GM18498 (cell line): Measurements from ENCODE around the gene TNFRSF1A.

Experiments
- ATAC-seq: cut with Tn5 transposase; IDR thresholded peaks from one replicate; pipeline ENCODE4 v1.9.1; 2021; ENCODE audit warnings: mild to moderate bottlenecking, moderate library complexity; ENCODE audit not compliant: unreplicated experiment

Gene TNFRSF1A

GRCh38 chr12:6341417-6342139 lies at the start of gene TNFRSF1A:
TNFRSF1A (minus strand) TSS chr12:6342076; CDS start chr12:6341814, 262 bp downstream.
- peak; percentile 38 for ATAC-seq

- ATAC-seq = no peak
Measured at GRCh38 chr12:6391013-6391412, 49.1 kb upstream of the TNFRSF1A start.

DNA sequence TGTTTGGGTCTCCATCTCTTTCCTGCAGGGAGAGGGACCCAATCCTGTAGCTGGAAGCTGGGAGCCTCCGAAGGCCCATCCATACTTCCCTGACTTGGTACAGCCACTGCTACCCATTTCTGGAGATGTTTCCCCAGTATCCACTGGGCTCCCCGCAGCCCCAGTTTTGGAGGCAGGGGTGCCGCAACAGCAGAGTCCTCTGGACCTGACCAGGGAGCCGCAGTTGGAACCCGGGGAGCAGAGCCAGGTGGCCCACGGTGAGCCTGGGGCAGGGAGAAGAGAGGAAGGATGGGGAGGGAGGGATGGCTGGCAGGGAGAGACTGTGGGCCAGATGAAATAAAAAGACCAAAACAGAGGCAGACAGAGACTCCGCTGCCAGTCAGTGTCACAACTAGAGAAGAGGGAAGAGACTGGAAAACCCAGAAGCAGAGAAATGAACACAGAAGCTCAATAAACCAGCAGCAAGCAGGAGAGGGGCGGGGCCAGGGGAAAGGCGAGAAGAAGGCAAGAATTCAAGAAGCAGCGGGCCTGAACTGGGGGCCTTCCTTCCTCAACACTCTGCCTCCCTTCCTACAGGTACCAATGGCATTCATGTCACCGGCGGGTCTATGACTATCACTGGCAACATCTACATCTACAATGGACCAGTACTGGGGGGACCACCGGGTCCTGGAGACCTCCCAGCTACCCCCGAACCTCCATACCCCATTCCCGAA lies 48.4 kb upstream of the TNFRSF1A start:
- no peak for ATAC-seq

- no peak for ATAC-seq
Measured at GRCh38 chr12:6387541-6387940, 45.7 kb upstream of the TNFRSF1A start.

GRCh38 chr12:6386491-6386890 lies 44.6 kb upstream of the TNFRSF1A start:
- no peak for ATAC-seq

- no peak for ATAC-seq
Measured at GRCh38 chr12:6386038-6386437, 44.2 kb upstream of the TNFRSF1A start.

DNA sequence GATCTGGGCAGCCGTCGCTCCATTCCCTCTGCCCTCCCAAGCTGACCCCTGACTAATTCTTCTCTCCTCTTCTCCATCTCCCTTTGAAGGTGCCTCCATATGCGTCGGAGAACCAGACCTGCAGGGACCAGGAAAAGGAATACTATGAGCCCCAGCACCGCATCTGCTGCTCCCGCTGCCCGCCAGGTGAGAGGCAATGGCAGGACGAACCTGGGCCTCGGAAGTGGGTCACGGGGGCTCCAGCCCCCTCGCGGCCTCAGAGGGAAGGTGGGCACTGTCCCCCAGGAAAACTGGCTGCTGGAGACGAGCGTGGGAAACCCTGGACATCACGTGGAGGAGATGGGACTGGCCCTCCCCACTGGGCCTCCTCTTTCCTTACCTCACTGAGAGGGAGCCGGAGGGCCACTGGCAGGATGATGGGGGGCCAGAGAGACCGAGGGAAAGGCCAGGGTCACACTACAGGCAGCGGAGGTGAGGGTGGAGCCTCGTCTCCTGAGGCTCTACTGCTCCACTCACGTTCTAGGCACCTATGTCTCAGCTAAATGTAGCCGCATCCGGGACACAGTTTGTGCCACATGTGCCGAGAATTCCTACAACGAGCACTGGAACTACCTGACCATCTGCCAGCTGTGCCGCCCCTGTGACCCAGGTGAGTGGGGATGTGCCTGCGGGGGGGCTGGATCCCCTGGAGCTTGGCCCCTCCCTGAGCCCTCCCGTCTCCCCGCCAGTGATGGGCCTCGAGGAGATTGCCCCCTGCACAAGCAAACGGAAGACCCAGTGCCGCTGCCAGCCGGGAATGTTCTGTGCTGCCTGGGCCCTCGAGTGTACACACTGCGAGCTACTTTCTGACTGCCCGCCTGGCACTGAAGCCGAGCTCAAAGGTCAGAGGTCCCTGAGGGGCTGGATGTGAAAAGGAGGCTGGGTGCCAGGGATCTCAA lies 42.9 kb upstream of the TNFRSF1A start:
- no peak for ATAC-seq

DNA sequence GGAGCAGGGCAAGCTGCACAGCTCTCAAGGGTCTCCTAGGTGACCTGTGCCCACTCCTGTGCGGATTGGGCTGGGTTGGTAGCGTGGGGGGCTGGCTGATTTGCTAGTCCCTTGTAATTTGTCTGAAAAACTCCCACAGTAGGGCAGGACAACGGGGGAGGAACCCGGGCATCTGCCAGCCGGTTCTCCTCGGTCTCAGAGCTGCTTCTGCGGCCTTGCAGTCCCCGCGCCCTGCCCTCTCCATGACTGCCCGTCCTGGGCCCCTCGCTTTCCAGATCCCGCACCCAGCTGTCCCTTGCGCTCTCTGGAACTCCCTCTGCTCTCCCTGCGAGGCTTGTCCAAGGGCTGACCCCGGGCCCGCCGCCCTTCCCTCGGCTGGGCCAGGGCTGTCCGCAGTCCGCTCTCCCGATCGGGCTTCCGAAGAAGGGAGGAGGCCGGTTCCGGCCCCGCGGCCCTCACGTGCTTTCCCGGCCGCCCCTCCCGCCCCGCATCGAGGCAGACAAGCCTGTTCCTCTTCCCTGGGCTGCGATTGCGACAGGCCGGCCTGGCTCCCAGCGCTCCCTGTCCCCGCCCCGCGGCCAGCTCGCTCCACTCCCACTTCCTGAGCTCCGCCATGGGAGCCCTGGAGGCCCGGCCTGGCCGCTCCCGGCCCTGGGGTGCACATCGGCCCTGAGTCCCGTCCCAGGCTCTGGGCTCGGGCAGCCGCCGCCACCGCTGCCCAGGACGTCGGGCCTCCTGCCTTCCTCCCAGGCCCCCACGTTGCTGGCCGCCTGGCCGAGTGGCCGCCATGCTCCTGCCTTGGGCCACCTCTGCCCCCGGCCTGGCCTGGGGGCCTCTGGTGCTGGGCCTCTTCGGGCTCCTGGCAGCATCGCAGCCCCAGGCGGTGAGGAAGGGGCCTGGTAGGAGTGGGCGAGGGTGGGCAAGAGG lies 42.0 kb upstream of the TNFRSF1A start, which contains the start of gene LTBR:
Gene LTBR, plus strand, starts transcription at position 591 of the 927 bp plus-strand sequence. Its CDS starts 197 bp downstream, at position 788.
- ATAC-seq = no peak

- ATAC-seq = no peak
Measured at GRCh38 chr12:6382982-6383381, 41.1 kb upstream of the TNFRSF1A start.

GRCh38 chr12:6382371-6382770 lies 40.5 kb upstream of the TNFRSF1A start:
- no peak for ATAC-seq

GRCh38 chr12:6380141-6381121 lies 38.6 kb upstream of the TNFRSF1A start:
- no peak for ATAC-seq

DNA sequence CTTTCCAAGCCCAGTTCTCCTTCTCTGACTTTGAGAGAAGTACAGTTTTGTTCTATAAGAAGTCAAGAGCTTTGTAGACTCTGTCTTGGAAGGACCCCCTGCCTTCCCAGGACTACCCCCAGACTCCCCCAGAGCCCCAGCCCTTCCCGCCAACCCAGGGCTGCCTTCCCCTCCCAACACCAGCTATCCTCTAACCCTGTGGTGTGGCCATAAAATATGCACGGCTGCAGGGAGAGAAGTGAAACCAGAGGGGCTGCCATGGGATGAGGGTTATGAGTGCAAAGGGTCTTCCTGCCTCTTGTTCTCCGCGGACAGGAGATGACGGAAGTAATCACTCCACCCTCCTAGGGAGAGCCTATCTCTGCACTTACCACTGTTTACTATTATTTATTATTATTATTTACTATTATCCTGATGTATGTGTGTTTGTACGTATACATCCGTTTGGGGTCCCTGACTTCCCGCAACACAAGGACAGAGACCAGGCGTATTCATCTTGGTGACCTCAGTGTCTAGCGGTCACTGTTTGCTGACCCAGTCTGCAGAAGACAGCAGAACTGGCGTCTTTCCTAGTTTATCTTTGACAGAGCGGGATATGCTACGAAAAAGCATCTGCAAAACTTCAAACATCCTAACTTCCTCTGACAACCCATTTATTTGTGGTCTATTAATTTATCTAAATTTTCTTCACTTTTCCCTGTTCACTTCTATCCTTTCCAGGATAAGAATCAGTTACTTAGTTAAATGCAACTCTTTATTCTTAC lies 37.0 kb upstream of the TNFRSF1A start:
- no peak for ATAC-seq

DNA sequence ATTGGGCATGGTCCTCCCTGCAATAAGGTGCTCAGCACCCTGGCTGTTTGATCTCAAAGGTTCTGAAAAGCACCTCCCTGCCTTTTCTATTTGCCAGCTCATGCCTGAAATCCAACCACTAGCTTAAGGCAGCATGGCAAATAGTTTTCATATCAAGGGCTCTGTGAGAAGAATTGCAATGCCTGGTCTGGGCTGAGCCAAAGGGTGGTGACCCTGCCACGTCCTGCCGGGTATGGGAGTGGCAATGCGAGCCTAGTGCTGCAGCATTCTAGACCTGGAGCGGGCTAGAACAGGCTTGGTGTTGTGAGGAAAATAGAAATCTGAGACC lies 35.8 kb upstream of the TNFRSF1A start:
- ATAC-seq = no peak

DNA sequence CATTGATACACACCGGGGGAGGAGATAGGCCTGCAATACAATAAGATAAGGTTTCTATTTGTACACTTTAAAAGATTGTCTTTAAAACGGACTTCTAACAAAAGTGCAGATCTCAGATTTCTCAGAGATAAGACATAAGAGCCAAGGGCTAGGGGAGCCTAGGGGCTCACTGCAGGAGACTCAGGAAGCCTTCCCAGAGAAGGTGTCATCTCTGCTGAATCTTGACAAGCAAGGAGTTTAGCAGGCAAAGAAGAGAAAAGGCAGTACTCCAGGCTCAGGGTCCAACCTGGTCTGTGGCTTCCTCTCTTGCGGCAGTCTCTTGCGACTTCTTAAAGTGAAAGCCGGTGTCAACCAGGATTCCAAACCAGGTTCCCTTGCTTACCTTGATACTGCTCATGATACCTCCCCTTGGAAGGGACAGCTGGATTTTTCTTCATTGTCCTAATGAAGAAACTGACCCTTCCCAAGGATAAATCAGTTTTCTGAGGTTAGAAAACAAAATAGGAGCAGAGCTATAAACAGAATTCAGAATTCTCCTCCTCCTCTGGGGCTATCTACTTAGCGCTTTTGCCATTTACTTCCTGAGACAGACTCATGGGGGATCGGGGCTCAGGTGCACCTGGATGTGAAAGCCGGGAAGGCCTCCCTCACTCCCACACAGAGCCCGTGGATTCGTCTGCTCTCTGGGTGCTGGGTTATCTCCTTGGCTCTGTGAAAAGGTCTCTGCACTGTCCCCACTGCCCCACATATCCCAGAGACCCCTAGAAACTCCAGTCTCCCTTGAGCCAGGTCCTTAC lies 35.2 kb upstream of the TNFRSF1A start:
- ATAC-seq = no peak

DNA sequence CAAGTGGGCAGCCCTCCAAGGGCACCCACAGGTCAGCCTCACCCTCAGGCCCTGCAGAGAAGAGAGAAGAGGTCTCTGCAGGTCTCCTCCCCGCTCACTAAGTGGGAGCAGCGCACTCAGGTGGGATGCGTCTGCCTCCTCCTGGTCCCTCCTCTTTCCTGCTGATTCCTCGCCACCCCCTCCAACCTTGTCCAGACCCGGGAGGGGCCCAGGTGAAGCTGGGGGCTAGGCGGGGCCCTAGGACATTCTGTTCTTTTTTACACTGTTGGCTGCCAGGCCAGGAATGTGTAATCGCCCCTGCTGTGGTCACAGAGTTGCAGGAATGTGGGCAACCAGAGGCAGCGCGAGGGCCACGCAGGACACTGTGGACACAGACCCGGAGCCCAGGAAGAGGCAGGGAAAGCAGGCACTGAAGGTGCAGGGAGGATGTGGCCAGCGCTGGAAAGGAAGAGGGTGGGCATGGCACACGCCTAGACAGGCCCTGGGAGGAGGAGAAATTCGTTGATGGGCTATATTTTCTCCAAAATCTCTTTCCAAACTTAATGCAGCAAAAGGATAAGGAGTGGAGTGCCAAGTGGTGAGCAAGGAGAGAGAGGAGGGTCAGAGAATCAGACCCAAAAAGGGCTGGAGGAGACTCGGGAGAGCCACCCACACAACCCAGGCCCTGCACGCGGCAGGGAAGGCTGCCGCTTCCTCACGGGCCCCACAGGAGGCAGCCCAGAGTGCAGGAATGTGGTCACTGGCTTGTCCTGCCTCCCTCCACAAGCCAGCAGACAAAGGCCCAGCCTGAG lies 34.4 kb upstream of the TNFRSF1A start:
- no peak for ATAC-seq

- no peak for ATAC-seq
Measured at GRCh38 chr12:6375269-6376078, 33.6 kb upstream of the TNFRSF1A start, which contains the start of gene SCNN1A. SCNN1A (minus strand) TSS chr12:6375563; CDS start chr12:6374783, 780 bp downstream.
